ENCODE measurements around the gene MET. TPM values are rescaled to one million over a fixed set of nuclear protein-coding genes. Genes with fewer than 3 reads are reported as not detected.

Gene MET
- total and polyA plus RNA-seq, 10 donors, result 0.68 to 28.8 (median 19.1) TPM

DNA sequence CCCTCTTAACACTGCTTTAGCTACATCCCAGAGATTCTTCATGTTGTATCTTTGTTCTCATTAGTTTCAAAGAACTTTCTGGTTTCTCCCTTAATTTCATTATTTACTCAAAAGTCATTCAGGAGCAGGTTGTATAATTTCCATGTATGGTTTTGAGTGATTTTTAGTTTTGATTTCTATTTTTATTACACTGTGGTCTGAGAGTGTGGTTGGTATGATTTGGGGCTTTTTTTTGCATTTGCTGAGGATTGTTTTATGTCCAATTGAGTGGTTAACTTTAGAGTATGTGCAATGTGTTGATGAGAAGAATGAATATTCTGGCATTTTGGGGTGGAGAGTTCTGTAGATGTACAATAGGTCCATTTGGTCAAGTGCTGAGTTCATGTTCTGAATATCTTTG is 152.5 kb downstream of the MET start:
- Histone ChIP-seq H3K27ac (no peak overlapping the region), H3K4me3 (no peak overlapping the region), H3K9me3 (peaks cover 0 to 3% (median 0%) of the 10 kb centered on the region in 8 donors), H3K36me3 (no peaks in the 10 kb centered on the region), H3K4me1 (no peaks in the 10 kb centered on the region), H3K27me3 (replicated peaks in 1 of 7) (no peaks in the 10 kb centered on the region)
- DNase-seq, result no peak
- intact Hi-C loops (cut with DNase I; ENCODE audit: low total_unique reads), result no loop called here
- TF ChIP-seq, protein P1, sequence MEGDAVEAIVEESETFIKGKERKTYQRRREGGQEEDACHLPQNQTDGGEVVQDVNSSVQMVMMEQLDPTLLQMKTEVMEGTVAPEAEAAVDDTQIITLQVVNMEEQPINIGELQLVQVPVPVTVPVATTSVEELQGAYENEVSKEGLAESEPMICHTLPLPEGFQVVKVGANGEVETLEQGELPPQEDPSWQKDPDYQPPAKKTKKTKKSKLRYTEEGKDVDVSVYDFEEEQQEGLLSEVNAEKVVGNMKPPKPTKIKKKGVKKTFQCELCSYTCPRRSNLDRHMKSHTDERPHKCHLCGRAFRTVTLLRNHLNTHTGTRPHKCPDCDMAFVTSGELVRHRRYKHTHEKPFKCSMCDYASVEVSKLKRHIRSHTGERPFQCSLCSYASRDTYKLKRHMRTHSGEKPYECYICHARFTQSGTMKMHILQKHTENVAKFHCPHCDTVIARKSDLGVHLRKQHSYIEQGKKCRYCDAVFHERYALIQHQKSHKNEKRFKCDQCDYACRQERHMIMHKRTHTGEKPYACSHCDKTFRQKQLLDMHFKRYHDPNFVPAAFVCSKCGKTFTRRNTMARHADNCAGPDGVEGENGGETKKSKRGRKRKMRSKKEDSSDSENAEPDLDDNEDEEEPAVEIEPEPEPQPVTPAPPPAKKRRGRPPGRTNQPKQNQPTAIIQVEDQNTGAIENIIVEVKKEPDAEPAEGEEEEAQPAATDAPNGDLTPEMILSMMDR (IDR thresholded peaks at IDR 0.05 in 8 of 11, conservative IDR thresholded peaks at IDR 0.05 in 3 of 11), result no peak
- TF ChIP-seq POLR2A (IDR thresholded peaks at IDR 0.05), result no peak
- no peak for TF ChIP-seq POLR2AphosphoS5 (IDR thresholded peaks at IDR 0.05)

DNA sequence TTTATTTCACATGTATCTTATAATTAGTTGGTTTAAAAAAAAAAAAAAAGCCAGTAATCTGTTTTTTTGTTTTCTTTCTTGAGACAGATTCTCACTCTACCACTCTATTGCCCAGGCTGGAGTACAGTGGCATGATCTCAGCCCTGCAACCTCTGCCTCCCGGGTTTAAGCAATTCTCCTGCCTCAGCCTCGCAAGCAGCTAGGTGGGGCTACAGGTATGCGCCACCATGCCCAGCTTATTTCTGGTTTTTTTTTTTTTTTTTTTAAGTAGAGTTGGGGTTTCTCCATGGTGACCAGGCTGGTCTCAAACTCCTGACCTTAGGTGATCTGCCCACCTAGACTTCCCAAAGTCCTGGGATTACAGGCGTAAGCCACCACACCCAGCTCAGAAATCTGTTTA is 156.3 kb downstream of the MET start:
- DNase-seq, result no peak
- H3K4me3 ChIP-seq, result no peak overlapping the region
- H3K36me3 ChIP-seq, result no peaks in the 10 kb centered on the region
- no peaks in the 10 kb centered on the region for H3K4me1 ChIP-seq
- no peak overlapping the region for H3K27ac ChIP-seq
- TF ChIP-seq POLR2AphosphoS5 (IDR thresholded peaks at IDR 0.05) (no peak), POLR2A (IDR thresholded peaks at IDR 0.05) (no peak)
- TF ChIP-seq, protein P1 (IDR thresholded peaks at IDR 0.05 in 8 of 11, conservative IDR thresholded peaks at IDR 0.05 in 3 of 11), result no peak
- H3K9me3 ChIP-seq, result no peaks in the 10 kb centered on the region
- intact Hi-C loops (cut with DNase I; ENCODE audit: low total_unique reads), result no loop called here
- WGBS, 5 donors, result 90 to 94% (median 92%) methylated on average over 4 of the region's 4 CpGs
- no peaks in the 10 kb centered on the region for H3K27me3 ChIP-seq (replicated peaks in 1 of 7)

DNA sequence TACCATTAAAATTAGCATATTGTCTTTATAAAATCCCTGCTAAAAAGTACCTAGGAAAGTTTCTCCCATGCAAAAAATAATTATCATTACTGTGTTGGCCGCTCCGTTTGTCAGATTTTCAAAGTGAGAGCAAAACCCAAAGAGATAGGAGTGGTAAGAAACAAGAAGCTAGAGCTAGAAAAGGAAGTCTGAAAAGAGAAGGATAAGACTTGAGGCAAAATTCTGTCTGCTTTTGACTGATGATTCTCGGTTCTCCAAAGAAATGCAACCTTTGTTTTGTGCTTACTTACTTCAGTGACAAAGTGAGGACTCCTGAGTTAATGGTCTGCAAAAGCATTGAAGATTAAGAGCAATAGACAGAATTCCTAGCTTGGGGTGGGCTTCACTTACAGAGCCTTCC is 157.0 kb downstream of the MET start:
- Histone ChIP-seq H3K36me3 (no peaks in the 10 kb centered on the region), H3K9me3 (no peaks in the 10 kb centered on the region), H3K27ac (no peak overlapping the region), H3K4me1 (no peaks in the 10 kb centered on the region), H3K4me3 (no peak overlapping the region), H3K27me3 (replicated peaks in 1 of 7) (no peaks in the 10 kb centered on the region)
- DNase-seq, result no peak
- intact Hi-C loops (cut with DNase I; ENCODE audit: low total_unique reads), result no loop called here
- TF ChIP-seq, protein P1 (IDR thresholded peaks at IDR 0.05 in 8 of 11, conservative IDR thresholded peaks at IDR 0.05 in 3 of 11), result no peak
- no peak for TF ChIP-seq POLR2A (IDR thresholded peaks at IDR 0.05)
- 39 to 56% (median 41%) methylated on average over 3 of the region's 3 CpGs for WGBS, 5 donors

DNA sequence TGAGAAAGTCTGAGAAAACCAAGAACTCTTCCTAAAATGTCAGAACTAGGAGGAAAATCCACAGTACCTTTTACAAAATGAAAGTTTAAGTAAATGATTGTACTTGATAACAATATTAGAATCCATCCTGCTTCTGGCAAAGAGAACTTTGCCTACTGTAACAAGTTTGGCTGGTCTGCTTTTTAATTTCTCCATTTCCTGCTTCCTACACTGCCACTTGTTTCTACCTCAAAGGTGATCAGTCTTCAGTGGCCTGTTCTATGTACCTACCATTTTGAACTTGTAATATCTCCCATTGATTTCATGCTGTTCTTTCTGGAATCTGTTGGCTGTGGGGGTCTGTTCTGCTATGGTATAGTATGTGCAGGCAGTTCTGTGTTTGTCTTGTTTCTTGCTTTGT is 157.5 kb downstream of the MET start:
- intact Hi-C loops (cut with DNase I; ENCODE audit: low total_unique reads), result no loop called here
- no peaks in the 10 kb centered on the region for H3K27me3 ChIP-seq (replicated peaks in 1 of 7)

More for the DNA sequence above, 157.5 kb downstream of the MET start:
- Histone ChIP-seq H3K27ac (no peak overlapping the region), H3K9me3 (no peaks in the 10 kb centered on the region), H3K36me3 (no peaks in the 10 kb centered on the region), H3K4me3 (no peak overlapping the region), H3K4me1 (no peaks in the 10 kb centered on the region)
- TF ChIP-seq, protein P1 (IDR thresholded peaks at IDR 0.05 in 8 of 11, conservative IDR thresholded peaks at IDR 0.05 in 3 of 11), result no peak
- no peak for TF ChIP-seq POLR2A (IDR thresholded peaks at IDR 0.05)
- no peak for TF ChIP-seq POLR2AphosphoS5 (IDR thresholded peaks at IDR 0.05)
- no peak for DNase-seq
